KOPT-K1 (cell line): Measurements from ENCODE around the gene CHCHD1.
"Not testable (repeated sequence)": the region's sequence is repeated elsewhere in the genome, so short reads cannot be mapped to it uniquely, and the experiment has no call there.

Experiments
- H3K27ac ChIP-seq: fragments of 200-600 bp; sonication (generic); 2 replicates; pipeline ENCODE4 v1.5.1; 2016; ENCODE audit warnings: antibody characterized with exemption, mild to moderate bottlenecking, low read depth, low read length; ENCODE audit not compliant: poor library complexity, severe bottlenecking
- H3K36me3 ChIP-seq: fragments of 200-600 bp; sonication (generic); 2 replicates; pipeline ENCODE4 v1.5.1; 2017; ENCODE audit warnings: antibody characterized with exemption, mild to moderate bottlenecking, low read length, moderate library complexity; ENCODE audit not compliant: insufficient read depth
- H3K9me3 ChIP-seq: fragments of 200-600 bp; sonication (generic); 2 replicates; pipeline ENCODE4 v1.5.1; 2017; ENCODE audit warnings: antibody characterized with exemption, low read length, mild to moderate bottlenecking; ENCODE audit not compliant: insufficient read depth, poor library complexity, severe bottlenecking

Gene CHCHD1

GRCh38 chr10:73781879-73782748 lies at the start of gene CHCHD1:
Gene CHCHD1 (plus strand): TSS chr10:73782048. CDS start chr10:73782076, 28 bp downstream.
- H3K36me3 ChIP-seq = peaks cover 32% of the 10 kb centered on the region
- no peaks in the 10 kb centered on the region for H3K9me3 ChIP-seq
- peak within 1 kb of the TSS; percentile 80 for H3K27ac ChIP-seq

- H3K36me3 ChIP-seq = peaks cover 13% of the 10 kb centered on the region; the same call in 1 of the 2 replicates
These were observed 49.4 kb upstream of the CHCHD1 start for GRCh38 chr10:73732426-73732825.

GRCh38 chr10:73732931-73733623 lies 48.8 kb upstream of the CHCHD1 start:
- no peak overlapping the region for H3K27ac ChIP-seq
- H3K9me3 ChIP-seq = no peaks in the 10 kb centered on the region
- H3K36me3 ChIP-seq = peaks cover 13% of the 10 kb centered on the region; the same call in 1 of the 2 replicates

More at GRCh38 chr10:73732426-73732825, 49.4 kb upstream of the CHCHD1 start:
- Histone ChIP-seq H3K27ac (no peak overlapping the region), H3K9me3 (no peaks in the 10 kb centered on the region)

GRCh38 chr10:73734028-73734720 lies 47.7 kb upstream of the CHCHD1 start:
- Histone ChIP-seq H3K27ac (no peak overlapping the region), H3K9me3 (no peaks in the 10 kb centered on the region), H3K36me3 (peaks cover 13% of the 10 kb centered on the region; the same call in 1 of the 2 replicates)

- Histone ChIP-seq H3K27ac (no peak overlapping the region), H3K36me3 (peaks cover 13% of the 10 kb centered on the region; the same call in 1 of the 2 replicates), H3K9me3 (no peaks in the 10 kb centered on the region)
These were observed 47.0 kb upstream of the CHCHD1 start for GRCh38 chr10:73734796-73735305.

GRCh38 chr10:73740501-73741254 lies 41.2 kb upstream of the CHCHD1 start:
- not testable (repeated sequence) for H3K27ac ChIP-seq, H3K9me3 ChIP-seq, H3K36me3 ChIP-seq

GRCh38 chr10:73742454-73742734 lies 39.5 kb upstream of the CHCHD1 start:
- peaks cover 13% of the 10 kb centered on the region for H3K36me3 ChIP-seq
- H3K27ac ChIP-seq = no peak overlapping the region
- no peaks in the 10 kb centered on the region for H3K9me3 ChIP-seq

- Histone ChIP-seq H3K36me3 (peaks cover 22% of the 10 kb centered on the region), H3K27ac (peak overlapping the region; percentile 82), H3K9me3 (no peaks in the 10 kb centered on the region)
These were observed 38.4 kb upstream of the CHCHD1 start for GRCh38 chr10:73743327-73743904.

- peak within 1 kb of the TSS; percentile 82 for H3K27ac ChIP-seq
- no peaks in the 10 kb centered on the region for H3K9me3 ChIP-seq
- H3K36me3 ChIP-seq = peaks cover 29% of the 10 kb centered on the region
These were observed 37.8 kb upstream of the CHCHD1 start, which contains the start of gene SEC24C for GRCh38 chr10:73743905-73744663. Gene SEC24C (plus strand): TSS chr10:73744372. CDS start chr10:73746833, 2,461 bp downstream.

- Histone ChIP-seq H3K36me3 (peaks cover 34% of the 10 kb centered on the region), H3K27ac (peak overlapping the region; percentile 82), H3K9me3 (no peaks in the 10 kb centered on the region)
These were observed 37.2 kb upstream of the CHCHD1 start for GRCh38 chr10:73744664-73744975.

GRCh38 chr10:73746721-73747120 lies 35.1 kb upstream of the CHCHD1 start:
- Histone ChIP-seq H3K36me3 (peaks cover 55% of the 10 kb centered on the region), H3K9me3 (no peaks in the 10 kb centered on the region), H3K27ac (no peak overlapping the region)

GRCh38 chr10:73750819-73751218 lies 31.0 kb upstream of the CHCHD1 start:
- peaks cover 96% of the 10 kb centered on the region for H3K36me3 ChIP-seq
- H3K9me3 ChIP-seq = no peaks in the 10 kb centered on the region
- no peak overlapping the region for H3K27ac ChIP-seq

- peaks cover 88% of the 10 kb centered on the region for H3K36me3 ChIP-seq
- no peaks in the 10 kb centered on the region for H3K9me3 ChIP-seq
- no peak overlapping the region for H3K27ac ChIP-seq
These were observed 25.7 kb upstream of the CHCHD1 start for GRCh38 chr10:73756183-73756582.
